ENCODE results near the gene VHLL.

The VHLL gene

GRCh38 chr1:156282479-156283222 lies 16.5 kb downstream of the VHLL start, which contains the start of gene SMG5:
Gene SMG5 (minus strand): TSS chr1:156282825. CDS start chr1:156282680, 145 bp downstream.
- Histone ChIP-seq H3K36me3 (ENCODE audit: insufficient read depth, insufficient read length, low read length) (peaks cover 77% of the 10 kb centered on the region), H3K4me3 (ENCODE audit: insufficient read length, low read depth) (peak within 1 kb of the TSS; percentile 80), H3K9me3 (ENCODE audit: insufficient read depth, low read length) (no peaks in the 10 kb centered on the region), H3K27me3 (ENCODE audit: insufficient read depth, insufficient read length) (no peaks in the 10 kb centered on the region), H3K4me1 (ENCODE audit: insufficient read depth, insufficient read length) (peaks cover 8% of the 10 kb centered on the region), H3K9ac (ENCODE audit: insufficient read length, low read depth) (peak within 1 kb of the TSS; percentile 95)
- TF ChIP-seq YY1 (IDR thresholded peaks at IDR 0.05; ENCODE audit: insufficient read depth, insufficient read length) (peak; percentile 97), ZNF274 (IDR thresholded peaks at IDR 0.05; ENCODE audit: low read depth, low read length) (no peak), SUZ12 (IDR thresholded peaks at IDR 0.05; ENCODE audit: extremely low read depth, insufficient read depth, insufficient read length) (no peak)
- DNase-seq (ENCODE audit: low read depth, low spot score): peak; percentile 100

GRCh38 chr1:156281693-156282478 lies 17.2 kb downstream of the VHLL start:
- H3K36me3 ChIP-seq (ENCODE audit: insufficient read depth, insufficient read length, low read length): peaks cover 81% of the 10 kb centered on the region

GRCh38 chr1:156281281-156281680 lies 17.8 kb downstream of the VHLL start:
- DNase-seq (ENCODE audit: low read depth, low spot score): no peak
- H3K4me3 ChIP-seq (ENCODE audit: insufficient read length, low read depth): peak overlapping the region; percentile 80
- H3K27me3 ChIP-seq (ENCODE audit: insufficient read depth, insufficient read length): no peaks in the 10 kb centered on the region
- peaks cover 8% of the 10 kb centered on the region for H3K4me1 ChIP-seq (ENCODE audit: insufficient read depth, insufficient read length)
- peak overlapping the region; percentile 95 for H3K9ac ChIP-seq (ENCODE audit: insufficient read length, low read depth)
- peaks cover 81% of the 10 kb centered on the region for H3K36me3 ChIP-seq (ENCODE audit: insufficient read depth, insufficient read length, low read length)
- no peak for TF ChIP-seq ZNF274 (IDR thresholded peaks at IDR 0.05; ENCODE audit: low read depth, low read length)
- no peak for TF ChIP-seq YY1 (IDR thresholded peaks at IDR 0.05; ENCODE audit: insufficient read depth, insufficient read length)
- no peak for TF ChIP-seq SUZ12 (IDR thresholded peaks at IDR 0.05; ENCODE audit: extremely low read depth, insufficient read depth, insufficient read length)
- H3K9me3 ChIP-seq (ENCODE audit: insufficient read depth, low read length): no peaks in the 10 kb centered on the region

More at GRCh38 chr1:156281693-156282478, 17.2 kb downstream of the VHLL start:
- H3K9me3 ChIP-seq (ENCODE audit: insufficient read depth, low read length): no peaks in the 10 kb centered on the region
- H3K4me3 ChIP-seq (ENCODE audit: insufficient read length, low read depth): peak overlapping the region; percentile 80
- peaks cover 8% of the 10 kb centered on the region for H3K4me1 ChIP-seq (ENCODE audit: insufficient read depth, insufficient read length)
- no peaks in the 10 kb centered on the region for H3K27me3 ChIP-seq (ENCODE audit: insufficient read depth, insufficient read length)
- H3K9ac ChIP-seq (ENCODE audit: insufficient read length, low read depth): peak overlapping the region; percentile 95
- no peak for TF ChIP-seq SUZ12 (IDR thresholded peaks at IDR 0.05; ENCODE audit: extremely low read depth, insufficient read depth, insufficient read length)
- no peak for TF ChIP-seq YY1 (IDR thresholded peaks at IDR 0.05; ENCODE audit: insufficient read depth, insufficient read length)
- TF ChIP-seq ZNF274 (IDR thresholded peaks at IDR 0.05; ENCODE audit: low read depth, low read length): no peak
- DNase-seq (ENCODE audit: low read depth, low spot score): no peak

GRCh38 chr1:156279837-156280236 lies 19.3 kb downstream of the VHLL start:
- H3K4me1 ChIP-seq (ENCODE audit: insufficient read depth, insufficient read length): peaks cover 8% of the 10 kb centered on the region
- H3K36me3 ChIP-seq (ENCODE audit: insufficient read depth, insufficient read length, low read length): peaks cover 79% of the 10 kb centered on the region
- no peak overlapping the region for H3K4me3 ChIP-seq (ENCODE audit: insufficient read length, low read depth)
- no peak for DNase-seq (ENCODE audit: low read depth, low spot score)
- H3K27me3 ChIP-seq (ENCODE audit: insufficient read depth, insufficient read length): no peaks in the 10 kb centered on the region
- H3K9ac ChIP-seq (ENCODE audit: insufficient read length, low read depth): no peak overlapping the region
- H3K9me3 ChIP-seq (ENCODE audit: insufficient read depth, low read length): no peaks in the 10 kb centered on the region
- TF ChIP-seq SUZ12 (IDR thresholded peaks at IDR 0.05; ENCODE audit: extremely low read depth, insufficient read depth, insufficient read length) (no peak), ZNF274 (IDR thresholded peaks at IDR 0.05; ENCODE audit: low read depth, low read length) (no peak), YY1 (IDR thresholded peaks at IDR 0.05; ENCODE audit: insufficient read depth, insufficient read length) (no peak)

- H3K9me3 ChIP-seq (ENCODE audit: insufficient read depth, low read length): no peaks in the 10 kb centered on the region
- no peaks in the 10 kb centered on the region for H3K27me3 ChIP-seq (ENCODE audit: insufficient read depth, insufficient read length)
- DNase-seq (ENCODE audit: low read depth, low spot score): no peak
- TF ChIP-seq YY1 (IDR thresholded peaks at IDR 0.05; ENCODE audit: insufficient read depth, insufficient read length) (no peak), SUZ12 (IDR thresholded peaks at IDR 0.05; ENCODE audit: extremely low read depth, insufficient read depth, insufficient read length) (no peak), ZNF274 (IDR thresholded peaks at IDR 0.05; ENCODE audit: low read depth, low read length) (no peak)
- peaks cover 8% of the 10 kb centered on the region for H3K4me1 ChIP-seq (ENCODE audit: insufficient read depth, insufficient read length)
- H3K36me3 ChIP-seq (ENCODE audit: insufficient read depth, insufficient read length, low read length): peaks cover 97% of the 10 kb centered on the region
- no peak overlapping the region for H3K9ac ChIP-seq (ENCODE audit: insufficient read length, low read depth)
- no peak overlapping the region for H3K4me3 ChIP-seq (ENCODE audit: insufficient read length, low read depth)
Measured at GRCh38 chr1:156276966-156277381, 22.1 kb downstream of the VHLL start.

- peaks cover 8% of the 10 kb centered on the region for H3K4me1 ChIP-seq (ENCODE audit: insufficient read depth, insufficient read length)
- H3K9ac ChIP-seq (ENCODE audit: insufficient read length, low read depth): no peak overlapping the region
- H3K27me3 ChIP-seq (ENCODE audit: insufficient read depth, insufficient read length): no peaks in the 10 kb centered on the region
- H3K4me3 ChIP-seq (ENCODE audit: insufficient read length, low read depth): no peak overlapping the region
- DNase-seq (ENCODE audit: low read depth, low spot score): no peak
- H3K36me3 ChIP-seq (ENCODE audit: insufficient read depth, insufficient read length, low read length): peaks cover 98% of the 10 kb centered on the region
- no peaks in the 10 kb centered on the region for H3K9me3 ChIP-seq (ENCODE audit: insufficient read depth, low read length)
- TF ChIP-seq ZNF274 (IDR thresholded peaks at IDR 0.05; ENCODE audit: low read depth, low read length) (no peak), SUZ12 (IDR thresholded peaks at IDR 0.05; ENCODE audit: extremely low read depth, insufficient read depth, insufficient read length) (no peak), YY1 (IDR thresholded peaks at IDR 0.05; ENCODE audit: insufficient read depth, insufficient read length) (no peak)
Measured at GRCh38 chr1:156276532-156276931, 22.6 kb downstream of the VHLL start.

- no peak overlapping the region for H3K9ac ChIP-seq (ENCODE audit: insufficient read length, low read depth)
- no peaks in the 10 kb centered on the region for H3K27me3 ChIP-seq (ENCODE audit: insufficient read depth, insufficient read length)
- no peak for DNase-seq (ENCODE audit: low read depth, low spot score)
- no peaks in the 10 kb centered on the region for H3K9me3 ChIP-seq (ENCODE audit: insufficient read depth, low read length)
- H3K4me3 ChIP-seq (ENCODE audit: insufficient read length, low read depth): no peak overlapping the region
- H3K4me1 ChIP-seq (ENCODE audit: insufficient read depth, insufficient read length): no peaks in the 10 kb centered on the region
- H3K36me3 ChIP-seq (ENCODE audit: insufficient read depth, insufficient read length, low read length): peaks cover 94% of the 10 kb centered on the region
- TF ChIP-seq YY1 (IDR thresholded peaks at IDR 0.05; ENCODE audit: insufficient read depth, insufficient read length): no peak
- no peak for TF ChIP-seq SUZ12 (IDR thresholded peaks at IDR 0.05; ENCODE audit: extremely low read depth, insufficient read depth, insufficient read length)
- no peak for TF ChIP-seq ZNF274 (IDR thresholded peaks at IDR 0.05; ENCODE audit: low read depth, low read length)
Measured at GRCh38 chr1:156270314-156270713, 28.8 kb downstream of the VHLL start.
